Activated CD8-positive, alpha-beta T cell treated with anti-CD3 and anti-CD28 coated beads, Interleukin-2, amount 10 ng/mL, durations not matched to agents 7 days and 5 days (primary cell): ENCODE results near the gene PKLR. TPM values are rescaled to one million over a fixed set of nuclear protein-coding genes. Genes with fewer than 3 reads are reported as not detected.
A peak's percentile ranks its signal among the peaks of the same experiment; 100 is the strongest.

Experiments
- ATAC-seq: fragments of 150-1000 bp; cut with Tn5 transposase; one replicate; pipeline ENCODE4 v1.10.0; 2021; ENCODE audit warnings: moderate library complexity
- CTCF ChIA-PET: fragments of 350-600 bp; sonication (Branson Sonifier 250); formaldehyde crosslinking; loops from one replicate; lab custom pipeline; 2021; ENCODE audit warnings: antibody characterized with exemption; lab: Charles Lee
- POLR2A ChIA-PET: fragments of 350-600 bp; sonication (Branson Sonifier 250); formaldehyde crosslinking; loops from one replicate; lab custom pipeline; 2021; ENCODE audit warnings: antibody characterized with exemption; lab: Charles Lee
- DNase-seq: peaks from one replicate; pipeline ENCODE4 v3.0.0-alpha.2; 2020
- H3K27ac Mint-ChIP-seq: one replicate; pipeline ENCODE4 v1.8.0; 2021; ENCODE audit warnings: mild to moderate bottlenecking, mixed read lengths
- H3K27me3 Mint-ChIP-seq: one replicate; pipeline ENCODE4 v1.8.0; 2021; ENCODE audit warnings: low read depth, mixed read lengths
- H3K36me3 Mint-ChIP-seq: one replicate; pipeline ENCODE4 v1.8.0; 2021; ENCODE audit warnings: low read depth, mixed read lengths
- H3K4me1 Mint-ChIP-seq: one replicate; pipeline ENCODE4 v1.8.0; 2021; ENCODE audit warnings: low read depth, mixed read lengths
- H3K4me3 Mint-ChIP-seq: one replicate; pipeline ENCODE4 v1.8.0; 2021; ENCODE audit warnings: mild to moderate bottlenecking, mixed read lengths
- H3K9me3 Mint-ChIP-seq: one replicate; pipeline ENCODE4 v1.8.0; 2022; ENCODE audit warnings: mixed read lengths; ENCODE audit not compliant: insufficient read depth
- microRNA-seq: library from miRNA; unstranded; fragments of <30 nt; microRNA quantifications from one replicate; pipeline ENCODE4 v1.2.0, GENCODE V29; 2022
- total RNA-seq, 2 experiments: library from RNA; stranded (reverse); gene quantifications; one replicate each; pipeline ENCODE4 v1.2.3, GENCODE V29; 2021

The PKLR gene
- total RNA-seq, 2 experiments from 2014 or later = not detected

GRCh38 chr1:155242805-155243358 lies 58.4 kb downstream of the PKLR start:
- POLR2A ChIA-PET = interaction anchor here (2.7 to 4.0 kb wide), 3 partner anchors 15 to 35 kb away, joined by 21 to 23 read pairs (median 22); partner anchors contain the start of genes MTX1 and THBS3

GRCh38 chr1:155241841-155242264 lies 59.4 kb downstream of the PKLR start:
- H3K27ac Mint-ChIP-seq = peak overlapping the region; percentile 87

More at GRCh38 chr1:155242805-155243358, 58.4 kb downstream of the PKLR start:
- Mint-ChIP-seq H3K27ac (peak overlapping the region; percentile 90), H3K4me1 (peaks cover 52% of the 10 kb centered on the region), H3K4me3 (peak overlapping the region; percentile 69), H3K36me3 (peaks cover 30% of the 10 kb centered on the region), H3K9me3 (no peaks in the 10 kb centered on the region), H3K27me3 (peaks cover 2% of the 10 kb centered on the region)
- CTCF ChIA-PET = interaction anchor here (1.6 to 4.2 kb wide), 6 partner anchors 8 to 81 kb away, joined by 5 to 25 read pairs (median 12); partner anchors contain the start of genes KRTCAP2, THBS3 and TRIM46
- no peak for DNase-seq
- no peak for ATAC-seq

DNA sequence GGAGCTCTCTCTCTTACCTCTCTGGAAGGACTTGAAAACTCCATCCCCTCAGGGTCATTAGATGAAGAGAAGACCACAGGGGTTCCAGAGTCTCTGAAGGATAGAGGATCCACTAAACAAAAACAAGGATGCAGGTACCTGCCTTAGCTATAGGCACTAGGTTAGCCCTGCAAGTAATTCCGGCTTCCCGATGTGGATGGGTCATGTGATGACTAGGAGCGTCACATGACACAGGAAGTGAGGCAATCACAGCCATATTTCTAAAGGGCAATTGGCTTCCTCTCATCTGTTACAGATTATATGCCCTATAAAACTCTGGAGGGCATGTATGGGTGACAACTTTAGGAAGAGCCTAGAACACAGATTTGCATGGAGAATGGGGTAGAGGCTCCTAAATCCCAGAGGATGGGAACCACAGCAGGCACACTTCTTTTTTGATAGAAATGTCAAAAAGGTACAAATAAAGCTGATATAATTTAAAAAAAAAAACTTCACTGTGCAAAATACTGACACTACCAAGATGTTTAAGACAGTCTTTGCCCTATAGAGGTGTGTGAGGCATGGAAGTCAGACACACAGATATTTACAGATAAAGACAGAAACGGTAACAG lies 60.1 kb downstream of the PKLR start:
- DNase-seq = peak; percentile 84
- POLR2A ChIA-PET = interaction anchor here (0.6 to 4.0 kb wide), 5 partner anchors 13 to 226 kb away, joined by 3 to 22 read pairs (median 4); partner anchors contain the start of genes KRTCAP2, MTX1 and THBS3

More at GRCh38 chr1:155241841-155242264, 59.4 kb downstream of the PKLR start:
- Mint-ChIP-seq H3K36me3 (peaks cover 28% of the 10 kb centered on the region), H3K4me1 (peaks cover 52% of the 10 kb centered on the region), H3K27me3 (peaks cover 2% of the 10 kb centered on the region), H3K4me3 (peak overlapping the region; percentile 87), H3K9me3 (no peaks in the 10 kb centered on the region)
- POLR2A ChIA-PET = interaction anchor here (0.6 to 4.0 kb wide), 4 partner anchors 14 to 225 kb away, joined by 3 to 22 read pairs (median 4); partner anchors contain the start of gene KRTCAP2
- ATAC-seq (no peak), DNase-seq (no peak)
- CTCF ChIA-PET = interaction anchor here (0.8 to 4.2 kb wide), 6 partner anchors 9 to 81 kb away, joined by 3 to 25 read pairs (median 9); partner anchors contain the start of gene THBS3

More for the DNA sequence above, 60.1 kb downstream of the PKLR start:
- Mint-ChIP-seq H3K27ac (peak overlapping the region; percentile 87), H3K36me3 (peaks cover 28% of the 10 kb centered on the region), H3K9me3 (no peaks in the 10 kb centered on the region), H3K27me3 (peaks cover 2% of the 10 kb centered on the region), H3K4me3 (peak overlapping the region; percentile 87), H3K4me1 (peaks cover 53% of the 10 kb centered on the region)
- peak; percentile 26 for ATAC-seq
- CTCF ChIA-PET = interaction anchor here (0.8 to 4.2 kb wide), 7 partner anchors 10 to 82 kb away, joined by 3 to 25 read pairs (median 7); partner anchors contain the start of genes KRTCAP2 and THBS3

Small RNA genes within 50 kb of the gene (microRNA-seq; reads per million reads assigned to microRNA genes)
- not detected for gene MIR555

Other genes starting within 250 kb of the PKLR start
- 1 to 10 TPM; 7.8 to 9.7 TPM for gene EFNA4, start 237.7 kb downstream of the PKLR start, total RNA-seq
- 1 to 10 TPM; 3.8 to 5.5 TPM for gene EFNA3, start 222.6 kb downstream of the PKLR start, total RNA-seq
- not detected for gene EFNA1, start 173.6 kb downstream of the PKLR start, total RNA-seq
- gene SLC50A1, start 165.6 kb downstream of the PKLR start, total RNA-seq = 10 to 100 TPM; 37.5 to 38.9 TPM
- gene DPM3, start 160.9 kb downstream of the PKLR start, total RNA-seq = 10 to 100 TPM; 53.2 to 57.7 TPM
- gene KRTCAP2, start 128.1 kb downstream of the PKLR start, total RNA-seq = 100 to 1,000 TPM; 170 to 190 TPM
- gene TRIM46, start 127.6 kb downstream of the PKLR start, total RNA-seq = 10 to 100 TPM; 14.6 TPM
- gene THBS3, start 93.5 kb downstream of the PKLR start, total RNA-seq = 10 to 100 TPM; 13.4 to 15.0 TPM
- gene MTX1, start 92.7 kb downstream of the PKLR start, total RNA-seq = 10 to 100 TPM; 43.0 to 46.3 TPM
- 10 to 100 TPM; 29.3 to 29.7 TPM for gene ENTREP3, start 46.0 kb downstream of the PKLR start, total RNA-seq
- 10 to 100 TPM; 77.9 to 84.2 TPM for gene SCAMP3, start 39.1 kb downstream of the PKLR start, total RNA-seq
- 100 to 1,000 TPM; 101 to 104 TPM for gene CLK2, start 27.9 kb downstream of the PKLR start, total RNA-seq
- gene HCN3, start 24.0 kb downstream of the PKLR start, total RNA-seq = 1 to 10 TPM; 4.9 to 5.1 TPM
- 100 to 1,000 TPM; 270 to 271 TPM for gene FDPS, start 7.4 kb upstream of the PKLR start, total RNA-seq
- gene RUSC1, start 19.5 kb upstream of the PKLR start, total RNA-seq = 10 to 100 TPM; 33.7 to 35.1 TPM